Loucy (cell line): ENCODE results near the gene CD37.

Source experiments
- CTCF ChIP-seq: fragments of 200-600 bp; sonication (generic); conservative IDR thresholded peaks from 2 replicates; pipeline ENCODE4 v1.5.1; 2014; ENCODE audit warnings: mild to moderate bottlenecking, antibody characterized with exemption, low read length
- EZH2phosphoT487 ChIP-seq: fragments of 200-600 bp; IDR thresholded peaks from 2 replicates; pipeline ENCODE4 v1.6.1; 2018; ENCODE audit warnings: antibody characterized with exemption, mild to moderate bottlenecking, moderate library complexity, borderline replicate concordance

- TF ChIP-seq CTCF: no peak
- TF ChIP-seq EZH2phosphoT487: no peak
Observed at GRCh38 chr19:49315111-49315510, 20.1 kb upstream of the CD37 start.
